HG02943 (cell line): ENCODE data around the gene SOBP.
"Not testable (repeated sequence)": the region's sequence is repeated elsewhere in the genome, so short reads cannot be mapped to it uniquely, and the experiment has no call there.

Experiments used
- ATAC-seq: cut with Tn5 transposase; IDR thresholded peaks from one replicate; pipeline ENCODE4 v1.9.1; 2021; ENCODE audit warnings: mild to moderate bottlenecking, low read depth, moderate library complexity; ENCODE audit not compliant: unreplicated experiment

SOBP gene

DNA sequence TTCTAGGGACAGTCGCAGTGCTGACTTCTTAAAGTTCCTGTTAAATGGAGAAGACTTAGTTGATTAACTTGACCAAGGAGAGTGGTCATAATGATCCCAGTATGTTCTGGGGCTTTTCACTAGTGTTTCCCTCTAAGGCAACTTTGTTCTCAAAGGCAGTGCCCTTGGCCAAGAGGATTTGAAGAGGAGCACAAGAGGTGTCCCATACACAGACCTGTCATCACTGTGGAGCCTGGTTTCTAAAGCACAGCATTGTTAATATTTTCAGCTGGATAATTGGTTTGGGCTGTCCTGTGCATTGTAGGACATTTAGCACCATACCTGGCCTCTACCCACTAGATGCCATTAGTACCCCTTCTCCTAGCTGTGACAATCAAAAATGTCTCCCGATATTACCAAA lies 30.8 kb downstream of the SOBP start:
- not testable (repeated sequence) for ATAC-seq

DNA sequence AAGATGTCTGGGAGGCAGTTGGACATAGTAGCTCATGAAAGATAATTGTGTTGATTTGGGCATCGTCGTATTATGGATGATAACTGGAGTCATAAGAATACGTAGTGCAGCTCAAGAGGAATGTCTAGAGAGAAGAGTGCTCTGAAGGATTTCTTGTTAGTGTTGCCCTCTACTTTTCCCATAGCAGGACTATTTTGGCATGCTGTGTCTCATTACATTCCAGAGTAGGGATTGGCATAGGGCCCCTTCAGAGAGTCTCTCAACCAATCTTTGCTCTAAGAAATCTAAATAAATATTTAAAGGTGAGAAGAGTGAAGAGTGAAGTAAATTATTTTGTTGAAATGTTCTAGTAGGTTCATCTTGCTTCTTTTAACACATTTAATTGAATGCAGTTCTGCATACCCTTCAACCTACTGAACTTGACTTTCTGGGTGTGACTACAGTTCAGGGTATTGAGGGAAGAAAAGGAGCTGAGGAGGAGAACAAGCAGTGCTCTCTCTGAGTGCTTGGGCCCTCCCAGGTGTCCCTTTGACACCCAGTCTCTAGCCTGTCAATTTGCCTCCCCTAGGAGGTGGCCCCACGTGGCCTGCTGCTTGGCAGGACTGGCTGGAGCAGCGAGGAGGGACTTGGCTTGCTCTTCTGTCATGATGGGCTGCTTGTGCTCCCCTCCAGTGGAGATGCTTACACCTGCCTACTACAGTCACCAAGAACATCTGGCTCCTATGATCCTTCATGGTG lies 33.3 kb downstream of the SOBP start:
- ATAC-seq: no peak

GRCh38 chr6:107523794-107524193 lies 33.9 kb downstream of the SOBP start:
- ATAC-seq: no peak

DNA sequence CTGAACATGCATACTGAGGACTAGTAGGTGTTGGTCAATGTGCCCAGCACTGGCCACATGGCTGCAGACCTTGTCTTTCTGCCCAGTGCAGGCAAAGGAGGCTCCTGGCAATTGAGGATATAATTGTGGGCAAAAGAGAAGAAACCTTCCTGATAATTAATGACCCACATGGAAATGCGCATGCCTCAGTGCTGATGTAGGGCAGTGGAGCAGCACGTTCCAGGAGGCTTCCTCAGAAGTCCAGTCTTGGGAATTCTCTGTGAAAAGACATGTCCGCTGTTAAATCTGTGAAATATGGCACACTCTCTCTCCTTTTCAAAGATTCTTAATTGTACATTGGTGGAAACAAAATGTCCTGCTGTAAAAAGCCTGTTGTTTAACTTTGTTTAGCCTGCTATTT lies 34.7 kb downstream of the SOBP start:
- ATAC-seq: no peak

GRCh38 chr6:107531868-107532267 lies 42.0 kb downstream of the SOBP start:
- ATAC-seq: no peak

GRCh38 chr6:107532706-107533105 lies 42.8 kb downstream of the SOBP start:
- ATAC-seq: no peak

- no peak for ATAC-seq
Observed at GRCh38 chr6:107533415-107534059, 43.6 kb downstream of the SOBP start.

GRCh38 chr6:107534571-107535141 lies 44.7 kb downstream of the SOBP start:
- no peak for ATAC-seq

- no peak for ATAC-seq
Observed at GRCh38 chr6:107535626-107536025, 45.7 kb downstream of the SOBP start.

DNA sequence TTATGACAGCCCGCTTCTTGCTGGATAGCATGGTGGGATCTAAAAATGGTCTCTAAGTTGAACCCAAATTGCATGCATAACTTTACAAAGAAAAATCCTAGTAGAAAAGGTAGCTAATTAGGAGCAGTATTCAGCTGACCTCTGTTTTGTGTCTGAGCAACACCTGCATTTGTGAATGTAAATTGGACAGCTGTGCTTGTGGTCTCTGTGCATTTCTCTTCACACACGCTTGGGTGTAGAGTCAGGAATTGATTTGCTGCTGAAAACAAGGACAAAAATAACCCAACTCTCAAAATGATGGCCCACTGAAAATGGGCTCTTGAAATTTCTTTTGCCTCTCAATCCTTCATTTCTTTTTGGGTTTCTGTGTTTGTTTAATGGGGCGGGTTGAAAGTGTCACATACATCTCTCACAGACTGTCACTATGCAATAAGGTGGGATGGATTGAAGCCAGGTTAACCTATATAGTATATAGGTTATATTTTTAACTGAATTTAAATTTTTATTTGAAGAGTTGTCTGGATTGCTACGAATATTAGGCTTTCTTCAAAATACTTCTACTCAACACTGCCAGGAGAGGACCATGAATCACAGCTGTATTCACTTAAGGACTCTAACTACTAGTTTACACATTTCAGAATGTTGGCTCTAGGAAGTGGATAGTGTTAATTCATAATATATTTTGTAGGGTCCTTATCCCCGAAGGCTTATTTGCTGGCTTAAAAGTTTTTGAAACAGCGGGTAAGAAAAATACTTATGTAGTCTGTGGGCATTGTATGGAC lies 46.5 kb downstream of the SOBP start:
- ATAC-seq: no peak

GRCh38 chr6:107537559-107537958 lies 47.6 kb downstream of the SOBP start:
- ATAC-seq: no peak

DNA sequence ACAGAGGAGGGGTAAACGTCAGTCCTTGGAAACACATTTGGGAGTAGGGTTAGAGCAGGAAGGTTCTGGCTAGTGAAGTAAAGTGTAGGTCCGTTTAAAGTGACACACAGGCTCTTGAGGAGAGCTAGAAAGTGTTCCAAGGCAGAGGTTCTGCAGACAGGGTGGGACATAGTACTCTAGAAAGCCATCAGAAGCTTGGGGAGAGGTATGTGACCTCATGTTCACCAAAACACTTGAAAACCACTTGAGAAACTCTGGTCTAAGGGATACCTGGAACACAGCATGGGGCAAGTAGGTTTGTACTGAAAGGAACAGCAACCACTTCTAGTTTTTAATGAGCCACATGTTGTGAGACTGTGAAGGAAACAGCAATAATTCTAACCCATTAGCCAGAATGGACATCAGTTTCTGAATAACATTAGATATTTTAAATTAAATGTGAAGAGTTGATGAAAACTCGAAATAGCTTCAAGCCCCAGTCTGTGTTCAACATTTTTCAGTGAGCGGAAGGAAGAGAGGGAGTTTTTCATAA lies 49.0 kb downstream of the SOBP start:
- no peak for ATAC-seq

- ATAC-seq: no peak
Observed at GRCh38 chr6:107539409-107539808, 49.5 kb downstream of the SOBP start.

GRCh38 chr6:107539849-107540464 lies 50.0 kb downstream of the SOBP start:
- no peak for ATAC-seq

- ATAC-seq: no peak
Observed at GRCh38 chr6:107540465-107540857, 50.5 kb downstream of the SOBP start.

- no peak for ATAC-seq
Observed at GRCh38 chr6:107542192-107542668, 52.3 kb downstream of the SOBP start.

GRCh38 chr6:107543088-107543487 lies 53.2 kb downstream of the SOBP start:
- no peak for ATAC-seq

DNA sequence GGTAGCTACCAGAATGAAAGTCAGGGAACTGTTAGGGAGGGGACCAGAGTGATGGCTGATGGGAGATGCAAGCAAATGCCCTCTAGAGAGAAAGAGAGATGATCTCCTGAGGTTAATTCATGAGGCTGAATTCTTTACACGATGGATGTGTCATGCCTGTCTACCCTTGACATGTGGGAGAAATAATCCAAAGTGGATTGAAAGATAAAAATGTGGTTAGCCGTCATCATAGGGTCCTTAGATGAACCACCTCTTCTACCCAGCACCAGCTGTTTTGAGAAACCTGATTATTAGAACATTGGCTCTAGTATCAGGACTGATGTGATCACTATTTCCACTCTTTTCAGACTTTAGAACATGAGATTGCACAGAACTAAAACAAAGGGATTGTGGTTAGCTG lies 53.6 kb downstream of the SOBP start:
- no peak for ATAC-seq

- no peak for ATAC-seq
Observed at GRCh38 chr6:107545763-107546162, 55.8 kb downstream of the SOBP start.

- no peak for ATAC-seq
Observed at GRCh38 chr6:107546691-107547450, 57.0 kb downstream of the SOBP start.
